PC-3 (cell line): ENCODE measurements around the gene MPZL3. TPM values are rescaled to one million over a fixed set of nuclear protein-coding genes. Genes with fewer than 3 reads are reported as not detected.

Source experiments
- ATAC-seq: fragments of 200-7000 bp; cut with Tn5 transposase; 2 replicates; pipeline ENCODE4 v1.9.1; 2020; ENCODE audit warnings: mild to moderate bottlenecking, moderate library complexity
- BruUV-seq: library from RNA; stranded (reverse); fragments of 400-500 nt; replicated peaks from 2 replicates; lab custom pipeline; 2021; lab: Mats Ljungman, UMichigan
- CTCF ChIA-PET: fragments of 300-600 bp; sonication (Branson Sonifier 250); formaldehyde crosslinking; loops from one replicate; lab custom pipeline; 2022; ENCODE audit warnings: antibody characterized with exemption; lab: Charles Lee
- POLR2A ChIA-PET: fragments of 300-600 bp; sonication (Branson Sonifier 250); formaldehyde crosslinking; loops from one replicate; lab custom pipeline; 2022; ENCODE audit warnings: antibody characterized with exemption; ENCODE audit not compliant: unreplicated experiment; lab: Charles Lee
- DNase-seq: peaks from one replicate; pipeline ENCODE4 v3.0.0-alpha.2; 2015
- H2AFZ ChIP-seq: fragments of 300-600 bp; sonication (generic); 2 replicates; pipeline ENCODE4 v1.6.0; 2016; ENCODE audit warnings: antibody characterized with exemption, low read length
- H3F3A ChIP-seq: fragments of 300-600 bp; sonication (generic); one replicate; pipeline ENCODE4 v1.6.0; 2017; ENCODE audit warnings: antibody characterized with exemption, low read length, control low read depth, mild to moderate bottlenecking; ENCODE audit not compliant: unreplicated experiment
- H3K27ac ChIP-seq: fragments of 300-600 bp; sonication (generic); 2 replicates; pipeline ENCODE4 v1.5.1; 2016; ENCODE audit warnings: mild to moderate bottlenecking, low read length
- H3K27me3 ChIP-seq: fragments of 300-600 bp; sonication (generic); 2 replicates; pipeline ENCODE4 v1.6.1; 2016; ENCODE audit warnings: low read length, mixed read lengths
- H3K36me3 ChIP-seq: fragments of 300-600 bp; sonication (generic); 2 replicates; pipeline ENCODE4 v1.6.1; 2016; ENCODE audit warnings: low read depth, mixed run types, low read length, mixed read lengths
- H3K4me1 ChIP-seq: fragments of 300-600 bp; sonication (generic); 2 replicates; pipeline ENCODE4 v1.5.1; 2016; ENCODE audit warnings: low read length; ENCODE audit not compliant: insufficient read depth
- H3K4me2 ChIP-seq: fragments of 300-600 bp; sonication (generic); 2 replicates; pipeline ENCODE4 v1.6.0; 2016; ENCODE audit warnings: low read length
- H3K4me3 ChIP-seq: fragments of 300-600 bp; sonication (generic); 2 replicates; pipeline ENCODE4 v1.5.1; 2016; ENCODE audit warnings: mild to moderate bottlenecking, low read length, mixed read lengths
- H3K79me2 ChIP-seq: fragments of 300-600 bp; sonication (generic); 2 replicates; pipeline ENCODE4 v1.6.1; 2017; ENCODE audit warnings: low read length, mixed read lengths
- H3K9ac ChIP-seq: fragments of 300-600 bp; sonication (generic); 2 replicates; pipeline ENCODE4 v1.6.0; 2016; ENCODE audit warnings: mild to moderate bottlenecking, low read length
- H3K9me2 ChIP-seq: fragments of 300-600 bp; sonication (generic); replicated peaks from 2 replicates; pipeline ENCODE4 v1.6.1; 2016; ENCODE audit warnings: mixed run types, low read length, mixed read lengths
- H3K9me3 ChIP-seq: fragments of 300-600 bp; sonication (generic); 2 replicates; pipeline ENCODE4 v1.6.1; 2016; ENCODE audit warnings: low read length, mixed read lengths
- H4K20me1 ChIP-seq: fragments of 300-600 bp; sonication (generic); 2 replicates; pipeline ENCODE4 v1.6.1; 2016; ENCODE audit warnings: low read length, mixed read lengths
- EZH2 ChIP-seq: fragments of 300-600 bp; sonication (generic); IDR thresholded peaks from one replicate; pipeline ENCODE4 v1.6.1; 2017; ENCODE audit warnings: antibody characterized with exemption, mild to moderate bottlenecking, low read length; ENCODE audit not compliant: unreplicated experiment
- EZH2phosphoT487 ChIP-seq: fragments of 300-600 bp; sonication (generic); IDR thresholded peaks from 2 replicates; pipeline ENCODE4 v1.6.1; 2018; ENCODE audit warnings: mild to moderate bottlenecking, antibody characterized with exemption, low read length, borderline replicate concordance
- intact Hi-C: fragments of 100-400 bp; cut with micrococcal nuclease; formaldehyde crosslinking; loops from 2 replicates; pipeline ENCODE4 v1.9.0; 2023
- total RNA-seq: library from RNA; depleted of rRNA; stranded (reverse); fragments of >200 nt; gene quantifications from 2 replicates; pipeline ENCODE4 v1.2.3, GENCODE V29; 2014
- TF ChIP-seq, protein P1 (sequence below): fragments of 300-600 bp; sonication (generic); conservative IDR thresholded peaks from 2 replicates; pipeline ENCODE4 v1.5.1; 2017; ENCODE audit warnings: antibody characterized with exemption, low read depth, mild to moderate bottlenecking, low read length

Gene MPZL3
- total RNA-seq, 1 experiment from 2014 or later, result 7.0 TPM

DNA sequence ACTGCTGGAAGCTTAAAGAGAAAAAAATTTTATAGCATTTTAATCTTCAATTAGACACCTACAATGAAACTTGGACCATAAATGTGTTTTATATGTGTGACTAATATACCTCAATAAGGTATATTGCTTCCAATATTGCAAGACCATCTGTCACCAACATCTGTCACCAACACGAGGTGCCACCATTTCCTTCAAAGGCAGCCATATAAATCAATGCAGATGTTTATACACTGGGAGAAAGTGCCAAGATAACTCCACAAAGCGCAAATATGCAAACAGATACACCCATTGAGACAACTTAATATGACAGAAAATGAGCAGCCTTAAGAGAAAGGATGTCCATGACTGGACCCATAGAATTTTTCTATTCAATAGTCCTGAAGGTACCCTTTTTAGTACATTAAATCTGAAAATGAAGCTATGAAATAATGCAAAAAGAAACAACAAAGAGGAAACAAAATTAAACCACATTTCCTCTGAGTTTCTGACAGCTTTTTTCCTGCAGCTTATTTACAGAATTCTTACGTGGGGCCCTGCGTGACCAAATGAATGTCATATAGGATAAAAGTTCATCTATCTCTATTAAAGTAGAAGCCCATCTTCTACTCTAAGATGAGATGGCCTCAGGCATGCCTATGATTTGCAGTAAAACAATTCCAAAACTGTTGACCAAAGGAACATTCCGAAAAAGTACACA, 12.5 kb downstream of the MPZL3 start:
- no peak overlapping the region for H2AFZ ChIP-seq
- ATAC-seq (no peak), DNase-seq (no peak)
- H3K36me3 ChIP-seq, result no peaks in the 10 kb centered on the region
- peaks cover 4% of the 10 kb centered on the region for H3F3A ChIP-seq
- no peak overlapping the region for H3K9ac ChIP-seq
- intact Hi-C loops, result no loop called here
- no peaks in the 10 kb centered on the region for H3K9me2 ChIP-seq
- TF ChIP-seq, protein P1, sequence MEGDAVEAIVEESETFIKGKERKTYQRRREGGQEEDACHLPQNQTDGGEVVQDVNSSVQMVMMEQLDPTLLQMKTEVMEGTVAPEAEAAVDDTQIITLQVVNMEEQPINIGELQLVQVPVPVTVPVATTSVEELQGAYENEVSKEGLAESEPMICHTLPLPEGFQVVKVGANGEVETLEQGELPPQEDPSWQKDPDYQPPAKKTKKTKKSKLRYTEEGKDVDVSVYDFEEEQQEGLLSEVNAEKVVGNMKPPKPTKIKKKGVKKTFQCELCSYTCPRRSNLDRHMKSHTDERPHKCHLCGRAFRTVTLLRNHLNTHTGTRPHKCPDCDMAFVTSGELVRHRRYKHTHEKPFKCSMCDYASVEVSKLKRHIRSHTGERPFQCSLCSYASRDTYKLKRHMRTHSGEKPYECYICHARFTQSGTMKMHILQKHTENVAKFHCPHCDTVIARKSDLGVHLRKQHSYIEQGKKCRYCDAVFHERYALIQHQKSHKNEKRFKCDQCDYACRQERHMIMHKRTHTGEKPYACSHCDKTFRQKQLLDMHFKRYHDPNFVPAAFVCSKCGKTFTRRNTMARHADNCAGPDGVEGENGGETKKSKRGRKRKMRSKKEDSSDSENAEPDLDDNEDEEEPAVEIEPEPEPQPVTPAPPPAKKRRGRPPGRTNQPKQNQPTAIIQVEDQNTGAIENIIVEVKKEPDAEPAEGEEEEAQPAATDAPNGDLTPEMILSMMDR, result no peak
- TF ChIP-seq EZH2 (no peak), EZH2phosphoT487 (no peak)
- BruUV-seq, result no TSS peak
- H3K27me3 ChIP-seq, result no peaks in the 10 kb centered on the region
- peaks cover 27% of the 10 kb centered on the region for H3K4me1 ChIP-seq
- H3K9me3 ChIP-seq, result no peaks in the 10 kb centered on the region
- H3K79me2 ChIP-seq, result peaks cover 9% of the 10 kb centered on the region
- no peak overlapping the region for H3K4me3 ChIP-seq
- H3K4me2 ChIP-seq, result no peak overlapping the region
- ChIA-PET CTCF (no interaction called here), POLR2A (no interaction called here)
- no peaks in the 10 kb centered on the region for H4K20me1 ChIP-seq
- H3K27ac ChIP-seq, result no peak overlapping the region

DNA sequence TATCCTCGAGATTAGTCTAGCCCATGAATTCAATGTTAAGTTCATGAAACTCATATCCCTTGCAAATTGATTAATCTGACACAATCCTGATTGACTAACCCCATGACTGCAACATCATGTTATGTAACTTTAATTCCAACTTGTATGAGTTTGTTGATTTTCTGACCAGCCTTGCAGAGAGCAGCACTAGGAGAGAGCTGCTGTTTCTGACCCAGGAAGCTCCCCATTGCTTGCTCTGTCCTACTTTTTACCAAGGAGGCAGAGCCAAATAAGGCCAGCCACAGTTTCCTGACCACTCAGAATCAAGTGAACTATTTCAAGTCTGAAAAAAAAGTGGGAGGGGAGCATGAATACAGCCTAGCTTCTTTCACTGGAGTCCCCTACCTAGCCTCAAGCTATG, 13.2 kb downstream of the MPZL3 start:
- no peaks in the 10 kb centered on the region for H4K20me1 ChIP-seq
- no TSS peak for BruUV-seq
- H3K4me3 ChIP-seq, result no peak overlapping the region
- peaks cover 27% of the 10 kb centered on the region for H3K4me1 ChIP-seq
- H3K27ac ChIP-seq, result no peak overlapping the region
- no peaks in the 10 kb centered on the region for H3K27me3 ChIP-seq
- no peaks in the 10 kb centered on the region for H3K9me3 ChIP-seq
- ATAC-seq, result no peak
- H3K9me2 ChIP-seq, result no peaks in the 10 kb centered on the region
- H3F3A ChIP-seq, result peaks cover 4% of the 10 kb centered on the region
- H2AFZ ChIP-seq, result no peak overlapping the region
- intact Hi-C loops, result no loop called here
- no peak for TF ChIP-seq EZH2
- TF ChIP-seq, protein P1, result no peak
- no peak for TF ChIP-seq EZH2phosphoT487
- ChIA-PET CTCF (no interaction called here), POLR2A (no interaction called here)
- H3K4me2 ChIP-seq, result no peak overlapping the region
- H3K9ac ChIP-seq, result no peak overlapping the region
- DNase-seq, result no peak
- H3K79me2 ChIP-seq, result peaks cover 9% of the 10 kb centered on the region
- no peaks in the 10 kb centered on the region for H3K36me3 ChIP-seq

DNA sequence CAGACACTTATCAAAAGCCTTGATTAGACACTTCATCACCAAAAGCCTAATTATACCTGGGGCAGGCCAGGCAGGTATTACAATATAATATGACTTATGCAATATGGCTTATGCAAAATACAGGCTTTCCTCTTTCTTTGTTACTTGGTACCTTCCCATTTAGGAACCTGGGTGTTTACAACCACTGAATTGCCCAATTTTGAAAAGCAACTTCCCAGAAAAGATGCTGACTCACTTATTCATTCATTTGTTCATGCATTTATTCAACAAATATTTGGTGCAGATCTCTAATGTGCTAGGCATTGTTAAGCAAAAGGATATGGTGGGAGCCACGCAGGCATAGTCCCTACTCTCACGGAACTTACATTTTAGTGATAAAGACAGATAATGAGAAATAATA, 13.7 kb downstream of the MPZL3 start:
- POLR2A ChIA-PET, result no interaction called here
- no peaks in the 10 kb centered on the region for H3K36me3 ChIP-seq
- TF ChIP-seq, protein P1, result no peak
- TF ChIP-seq EZH2phosphoT487 (no peak), EZH2 (no peak)

More for the DNA sequence above, 13.7 kb downstream of the MPZL3 start:
- intact Hi-C loops, result no loop called here
- H2AFZ ChIP-seq, result no peak overlapping the region
- H3K27me3 ChIP-seq, result no peaks in the 10 kb centered on the region
- DNase-seq, result no peak
- no peak for ATAC-seq
- no peak overlapping the region for H3K4me2 ChIP-seq
- no TSS peak for BruUV-seq
- H3K9me3 ChIP-seq, result no peaks in the 10 kb centered on the region
- CTCF ChIA-PET, result no interaction called here
- H3F3A ChIP-seq, result peaks cover 4% of the 10 kb centered on the region
- no peak overlapping the region for H3K4me3 ChIP-seq
- H3K9ac ChIP-seq, result no peak overlapping the region
- no peak overlapping the region for H3K27ac ChIP-seq
- no peaks in the 10 kb centered on the region for H4K20me1 ChIP-seq
- peaks cover 9% of the 10 kb centered on the region for H3K79me2 ChIP-seq
- H3K9me2 ChIP-seq, result no peaks in the 10 kb centered on the region
- peaks cover 27% of the 10 kb centered on the region for H3K4me1 ChIP-seq
